ENCODE results near the gene TNNI3K. TPM values are rescaled to one million over a fixed set of nuclear protein-coding genes. Genes with fewer than 3 reads are reported as not detected.

Gene TNNI3K
- total RNA-seq, 6 experiments from 2014 or later: 1.0 TPM; not detected in 5

GRCh38 chr1:74586253-74586897, 351.2 kb downstream of the TNNI3K start:
- Histone ChIP-seq H3K4me3 (peak overlapping the region in 2 of 3 donors; percentile 30 to 34), H3K27me3 (no peaks in the 10 kb centered on the region), H3K36me3 (no peaks in the 10 kb centered on the region), H3K4me1 (peaks cover 0 to 11% (median 4%) of the 10 kb centered on the region in 4 donors), H3K9me3 (no peaks in the 10 kb centered on the region), H3K27ac (peak overlapping the region in 2 of 3 donors; percentile 27 to 29)
- TF ChIP-seq POLR2A (IDR thresholded peaks at IDR 0.05) (no peak), CTCF (IDR thresholded peaks at IDR 0.05) (no peak)
- DNase-seq (no peak), ATAC-seq (peak; percentile 35 to 72 (median 60))
- WGBS (ENCODE audit: insufficient coverage, low coverage, low lambda C conversion rate, missing lambda C conversion rate): 28% methylated on average over 4 of the region's 4 CpGs
- intact Hi-C loops (cut with DNase I): no loop called here

GRCh38 chr1:74587888-74588287, 352.7 kb downstream of the TNNI3K start:
- ATAC-seq (peak; percentile 62 to 79 (median 76)), DNase-seq (peak in 1 of 3 donors; percentile 49)
- no peaks in the 10 kb centered on the region for H3K36me3 ChIP-seq

GRCh38 chr1:74590288-74590687, 355.1 kb downstream of the TNNI3K start:
- H3K4me3 ChIP-seq: no peak overlapping the region
- no peak overlapping the region for H3K27ac ChIP-seq
- no peaks in the 10 kb centered on the region for H3K9me3 ChIP-seq
- ATAC-seq (no peak), DNase-seq (no peak)
- peaks cover 0 to 23% (median 10%) of the 10 kb centered on the region in 4 donors for H3K4me1 ChIP-seq
- TF ChIP-seq POLR2A (IDR thresholded peaks at IDR 0.05): no peak
- no peak for TF ChIP-seq CTCF (IDR thresholded peaks at IDR 0.05)
- intact Hi-C loops (cut with DNase I): no loop called here
- WGBS (ENCODE audit: insufficient coverage, low coverage, low lambda C conversion rate, missing lambda C conversion rate): 83% methylated on average over 5 of the region's 5 CpGs
- no peaks in the 10 kb centered on the region for H3K27me3 ChIP-seq
- H3K36me3 ChIP-seq: no peaks in the 10 kb centered on the region

More at GRCh38 chr1:74587888-74588287, 352.7 kb downstream of the TNNI3K start:
- H3K4me3 ChIP-seq: no peak overlapping the region
- intact Hi-C loops (cut with DNase I): no loop called here
- H3K4me1 ChIP-seq: peaks cover 0 to 14% (median 6%) of the 10 kb centered on the region in 4 donors
- peak overlapping the region in 1 of 3 donors; percentile 30 for H3K27ac ChIP-seq
- H3K27me3 ChIP-seq: no peaks in the 10 kb centered on the region
- WGBS (ENCODE audit: insufficient coverage, low coverage, low lambda C conversion rate, missing lambda C conversion rate): 80% methylated on average over 2 of the region's 2 CpGs
- H3K9me3 ChIP-seq: no peaks in the 10 kb centered on the region
- TF ChIP-seq POLR2A (IDR thresholded peaks at IDR 0.05) (no peak), CTCF (IDR thresholded peaks at IDR 0.05) (no peak)

GRCh38 chr1:74591949-74592348, 356.8 kb downstream of the TNNI3K start:
- no peak for TF ChIP-seq POLR2A (IDR thresholded peaks at IDR 0.05)
- TF ChIP-seq CTCF (IDR thresholded peaks at IDR 0.05): no peak
- ATAC-seq (no peak), DNase-seq (no peak)
- 100% methylated on average over 2 of the region's 2 CpGs for WGBS (ENCODE audit: insufficient coverage, low coverage, low lambda C conversion rate, missing lambda C conversion rate)
- H3K27ac ChIP-seq: no peak overlapping the region
- no peak overlapping the region for H3K4me3 ChIP-seq
- peaks cover 0 to 23% (median 10%) of the 10 kb centered on the region in 4 donors for H3K4me1 ChIP-seq
- no peaks in the 10 kb centered on the region for H3K36me3 ChIP-seq
- no peaks in the 10 kb centered on the region for H3K27me3 ChIP-seq
- no peaks in the 10 kb centered on the region for H3K9me3 ChIP-seq
- intact Hi-C loops (cut with DNase I): no loop called here

All from right lobe of liver (tissue), 6 donors.